IMR-90 (cell line): ENCODE results near the gene EMC9. TPM values are rescaled to one million over a fixed set of nuclear protein-coding genes. Genes with fewer than 3 reads are reported as not detected.

Source experiments
- ATAC-seq: fragments of 200-7000 bp; cut with Tn5 transposase; 2 replicates; pipeline ENCODE4 v1.9.1; 2020; ENCODE audit warnings: low read depth, mild to moderate bottlenecking, moderate library complexity
- BruUV-seq: library from RNA; stranded (reverse); fragments of 400-500 nt; replicated peaks from 2 replicates; lab custom pipeline; 2021; lab: Mats Ljungman, UMichigan
- CTCF ChIA-PET: fragments of 300-600 bp; formaldehyde crosslinking; extraction: SDS; loops from one replicate; lab custom pipeline; 2021; ENCODE audit warnings: antibody characterized with exemption; lab: Yijun Ruan, JAX
- POLR2A ChIA-PET: fragments of 300-600 bp; sonication (Branson Sonifier 250); formaldehyde crosslinking; loops from one replicate; lab custom pipeline; 2022; ENCODE audit warnings: antibody characterized with exemption; ENCODE audit not compliant: unreplicated experiment; lab: Charles Lee
- DNase-seq: peaks from one replicate; pipeline ENCODE4 v3.0.0; 2013
- H2AFZ ChIP-seq: replicated peaks from 2 replicates; pipeline ENCODE3; 2013; ENCODE audit warnings: low read length, mild to moderate bottlenecking; ENCODE audit not compliant: poor library complexity
- H2AK5ac ChIP-seq: 2 replicates; pipeline ENCODE4 v1.6.1; 2013; ENCODE audit warnings: low read depth, low read length, inconsistent platforms
- H2AK9ac ChIP-seq: replicated peaks from 2 replicates; pipeline ENCODE3; 2013; ENCODE audit warnings: mild to moderate bottlenecking, low read depth, low read length, moderate library complexity; ENCODE audit not compliant: poor library complexity
- H2BK120ac ChIP-seq: 2 replicates; pipeline ENCODE4 v1.6.1; 2013; ENCODE audit warnings: low read depth, low read length, inconsistent platforms
- H2BK15ac ChIP-seq: 3 replicates; pipeline ENCODE4 v1.6.1; 2013; ENCODE audit warnings: low read depth, low read length, inconsistent platforms
- H2BK20ac ChIP-seq: 2 replicates; pipeline ENCODE4 v1.6.1; 2013; ENCODE audit warnings: low read depth, mild to moderate bottlenecking, inconsistent platforms, low read length, moderate library complexity
- H2BK5ac ChIP-seq: 2 replicates; pipeline ENCODE4 v1.6.1; 2013; ENCODE audit warnings: mild to moderate bottlenecking, low read depth, low read length, inconsistent platforms; ENCODE audit not compliant: poor library complexity, severe bottlenecking
- H3K14ac ChIP-seq: replicated peaks from 2 replicates; pipeline ENCODE4 v1.6.1; 2013; ENCODE audit warnings: low read depth, low read length, inconsistent platforms
- H3K18ac ChIP-seq: 2 replicates; pipeline ENCODE4 v1.6.1; 2013; ENCODE audit warnings: low read depth, low read length, control low read depth
- H3K23ac ChIP-seq: 2 replicates; pipeline ENCODE4 v1.6.1; 2013; ENCODE audit warnings: low read depth, low read length, inconsistent platforms
- H3K27ac ChIP-seq: 2 replicates; pipeline ENCODE4 v1.5.1; 2013; ENCODE audit warnings: mild to moderate bottlenecking, control low read depth, low read length; ENCODE audit not compliant: insufficient read depth
- H3K27me3 ChIP-seq: 2 replicates; pipeline ENCODE4 v1.6.1; 2013; ENCODE audit warnings: low read length; ENCODE audit not compliant: control insufficient read depth, insufficient read depth
- H3K36me3 ChIP-seq: 2 replicates; pipeline ENCODE4 v1.6.1; 2013; ENCODE audit warnings: low read length, mixed read lengths; ENCODE audit not compliant: control insufficient read depth, insufficient read depth
- H3K4ac ChIP-seq: 2 replicates; pipeline ENCODE4 v1.6.1; 2013; ENCODE audit warnings: low read depth, low read length, inconsistent platforms
- H3K4me1 ChIP-seq: 2 replicates; pipeline ENCODE4 v1.6.1; 2013; ENCODE audit warnings: low read length, mixed read lengths; ENCODE audit not compliant: control insufficient read depth, insufficient read depth
- H3K4me2 ChIP-seq: 2 replicates; pipeline ENCODE4 v1.6.1; 2013; ENCODE audit warnings: low read depth, mild to moderate bottlenecking, control low read depth, low read length, moderate library complexity
- H3K4me3 ChIP-seq: 2 replicates; pipeline ENCODE4 v1.5.1; 2013; ENCODE audit warnings: low read depth, mild to moderate bottlenecking, control low read depth, low read length, moderate library complexity; ENCODE audit not compliant: insufficient read depth
- H3K56ac ChIP-seq: 2 replicates; pipeline ENCODE4 v1.6.1; 2013; ENCODE audit warnings: low read length, inconsistent platforms; ENCODE audit not compliant: insufficient read depth; ENCODE audit errors: extremely low read depth
- H3K79me1 ChIP-seq, 2 experiments: 2 replicates each; pipeline ENCODE4 v1.6.1; 2013; ENCODE audit warnings: low read length in 2 of 2, inconsistent platforms in 1 of 2, low read depth in 1 of 2
- H3K9ac ChIP-seq: 2 replicates; pipeline ENCODE4 v1.6.1; 2013; ENCODE audit warnings: low read depth, low read length, control low read depth
- H3K9me1 ChIP-seq: 2 replicates; pipeline ENCODE4 v1.6.1; 2013; ENCODE audit warnings: low read length, inconsistent platforms; ENCODE audit not compliant: insufficient read depth
- H3K9me3 ChIP-seq: 2 replicates; pipeline ENCODE4 v1.6.1; 2013; ENCODE audit warnings: low read length; ENCODE audit not compliant: control insufficient read depth, insufficient read depth
- H4K20me1 ChIP-seq: 2 replicates; pipeline ENCODE4 v1.6.1; 2013; ENCODE audit warnings: low read length, inconsistent platforms; ENCODE audit not compliant: insufficient read depth
- H4K5ac ChIP-seq: 2 replicates; pipeline ENCODE4 v1.6.1; 2013; ENCODE audit warnings: mild to moderate bottlenecking, low read depth, low read length, control low read depth
- H4K8ac ChIP-seq, 2 experiments: 2 replicates each; pipeline ENCODE4 v1.6.1; 2013; ENCODE audit warnings: low read depth in 2 of 2, low read length in 2 of 2, control low read depth in 1 of 2, inconsistent platforms in 1 of 2
- H4K91ac ChIP-seq: 2 replicates; pipeline ENCODE4 v1.6.1; 2013; ENCODE audit warnings: low read depth, low read length, inconsistent platforms; ENCODE audit not compliant: insufficient read depth
- BHLHE40 ChIP-seq: fragments of 150-350 bp; IDR thresholded peaks from 2 replicates; pipeline ENCODE4 v1.6.1; 2016; ENCODE audit warnings: mild to moderate bottlenecking, low read depth, low read length
- CEBPB ChIP-seq: IDR thresholded peaks from 2 replicates; pipeline ENCODE4 v1.6.1; 2012; ENCODE audit warnings: low read depth, low read length, improper control_type of control experiment
- CHD1 ChIP-seq: IDR thresholded peaks from 2 replicates; pipeline ENCODE4 v1.6.1; 2012; ENCODE audit warnings: low read depth, low read length, improper control_type of control experiment
- CTCF ChIP-seq: conservative IDR thresholded peaks from 2 replicates; pipeline ENCODE4 v1.5.1; 2012; ENCODE audit warnings: mild to moderate bottlenecking, low read depth, low read length, improper control_type of control experiment
- FOS ChIP-seq: fragments of 150-350 bp; IDR thresholded peaks from 2 replicates; pipeline ENCODE4 v1.6.1; 2016; ENCODE audit warnings: low read depth, low read length
- MAZ ChIP-seq: IDR thresholded peaks from 2 replicates; pipeline ENCODE4 v1.6.1; 2012; ENCODE audit warnings: low read depth, mild to moderate bottlenecking, low read length, improper control_type of control experiment, moderate library complexity, borderline replicate concordance
- MXI1 ChIP-seq: IDR thresholded peaks from 2 replicates; pipeline ENCODE4 v1.6.1; 2012; ENCODE audit warnings: low read depth, mild to moderate bottlenecking, low read length, moderate library complexity, borderline replicate concordance
- NFE2L2 ChIP-seq: fragments of 150-350 bp; IDR thresholded peaks from 2 replicates; pipeline ENCODE4 v1.6.1; 2016; ENCODE audit warnings: low read depth, mild to moderate bottlenecking, low read length
- RAD21 ChIP-seq: IDR thresholded peaks from 2 replicates; pipeline ENCODE4 v1.6.1; 2012; ENCODE audit warnings: low read length, improper control_type of control experiment
- RCOR1 ChIP-seq: IDR thresholded peaks from 2 replicates; pipeline ENCODE4 v1.6.1; 2012; ENCODE audit warnings: mild to moderate bottlenecking, low read length, improper control_type of control experiment; ENCODE audit not compliant: insufficient replicate concordance
- SMC3 ChIP-seq: fragments of 150-350 bp; IDR thresholded peaks from 2 replicates; pipeline ENCODE4 v1.6.1; 2016; ENCODE audit warnings: low read depth, mild to moderate bottlenecking, antibody characterized with exemption, low read length, moderate library complexity
- USF2 ChIP-seq: fragments of 150-350 bp; IDR thresholded peaks from 2 replicates; pipeline ENCODE4 v1.6.1; 2017; ENCODE audit warnings: mild to moderate bottlenecking, antibody characterized with exemption, low read length, low read depth
- WGBS, 2 experiments: methylation state at CpG; one replicate each; pipeline versions ENCODE4 v1.1.5 to v1.1.7; 2013; ENCODE audit warnings: missing lambda C conversion rate in 2 of 2; ENCODE audit not compliant: insufficient read length in 1 of 2; ENCODE audit errors: extremely low coverage in 2 of 2; 5-methylcytosine and 5-hydroxymethylcytosine counted together
- dilution Hi-C: fragments of 300-500 bp; cut with HindIII; formaldehyde crosslinking; loops from one replicate; pipeline ENCODE4 v1.14.3; 2018; ENCODE audit warnings: low sequenced_read_pairs; ENCODE audit not compliant: unreplicated experiment
- in situ Hi-C: fragments of 300-500 bp; cut with MboI; formaldehyde crosslinking; loops from 3 replicates; pipeline ENCODE4 v1.14.3; 2019; ENCODE audit warnings: low sequenced_read_pairs, inconsistent platforms, mixed read lengths
- intact Hi-C: fragments of 100-400 bp; cut with micrococcal nuclease; formaldehyde crosslinking; loops from 2 replicates; pipeline ENCODE4 v1.10.0; 2022
- polyA plus RNA-seq, 3 experiments: library from polyadenylated mRNA; depleted of rRNA; stranded (reverse); fragments of >200 nt; gene quantifications; 2 replicates each; pipeline ENCODE4 v1.2.3, GENCODE V29; 2012; ENCODE audit warnings: low replicate concordance in 1 of 3
- total RNA-seq: library from RNA; depleted of rRNA; stranded (reverse); fragments of >200 nt; gene quantifications from 2 replicates; pipeline ENCODE4 v1.2.3, GENCODE V29; 2012

The EMC9 gene
- total and polyA plus RNA-seq, 2 of the 4 experiments (the other 2 are of a cell fraction), result 15.1 to 19.2 TPM

GRCh38 chr14:24100197-24100981, 41.0 kb downstream of the EMC9 start (continued):
- TF ChIP-seq MAZ, result no peak

GRCh38 chr14:24098927-24099813, 42.2 kb downstream of the EMC9 start:
- Histone ChIP-seq H3K9me3 (no peaks in the 10 kb centered on the region), H3K23ac (no peak overlapping the region), H3K14ac (no peak overlapping the region), H2AK5ac (no peak overlapping the region), H4K8ac (no peak overlapping the region), H3K27ac (no peak overlapping the region), H4K91ac (no peak overlapping the region), H4K5ac (no peak overlapping the region), H3K36me3 (peaks cover 43% of the 10 kb centered on the region), H2BK15ac (no peak overlapping the region), H3K4me3 (no peak overlapping the region), H3K4me2 (no peak overlapping the region), H3K18ac (no peak overlapping the region), H3K9ac (no peak overlapping the region), H3K4ac (no peak overlapping the region), H3K79me1 (peaks cover 16 to 41% of the 10 kb centered on the region in 2 experiments), H2BK5ac (no peak overlapping the region), H2AFZ (no peak overlapping the region), H4K20me1 (peaks cover 19% of the 10 kb centered on the region; the same call in 1 of the 2 replicates), H3K27me3 (no peaks in the 10 kb centered on the region), H2BK120ac (no peak overlapping the region), H3K4me1 (peaks cover 5% of the 10 kb centered on the region), H2AK9ac (no peak overlapping the region), H3K9me1 (peaks cover 17% of the 10 kb centered on the region), H3K56ac (no peak overlapping the region), H2BK20ac (no peak overlapping the region)
- WGBS, 2 experiments, result 84% methylated on average over 5 of the region's 17 CpGs; no CpG with 5 or more reads in 1 of the 2 experiments
- in situ Hi-C loops, result loop anchor here (10.0 kb wide), 1 partner anchor 124 kb away; no protein-coding TSS in a partner anchor
- no TSS peak for BruUV-seq
- CTCF ChIA-PET, result no interaction called here
- intact Hi-C loops, result no loop called here
- ATAC-seq, result no peak
- POLR2A ChIA-PET, result no interaction called here
- dilution Hi-C loops, result no loop called here
- no peak for DNase-seq
- TF ChIP-seq BHLHE40, result no peak
- TF ChIP-seq SMC3, result no peak
- no peak for TF ChIP-seq MXI1
- no peak for TF ChIP-seq RCOR1
- TF ChIP-seq NFE2L2, result no peak
- TF ChIP-seq CHD1, result no peak
- no peak for TF ChIP-seq RAD21
- no peak for TF ChIP-seq FOS
- TF ChIP-seq USF2, result no peak
- no peak for TF ChIP-seq CTCF
- no peak for TF ChIP-seq CEBPB
